Medulla oblongata (tissue), 1 donor: ENCODE results near the gene PHACTR4.
"Not testable (repeated sequence)": the region's sequence is repeated elsewhere in the genome, so short reads cannot be mapped to it uniquely, and the experiment has no call there.

Source experiments
- DNase-seq: peaks from one replicate; pipeline ENCODE4 v3.0.0-alpha.2; 2015; ENCODE audit errors: extremely low spot score

PHACTR4 gene

DNA sequence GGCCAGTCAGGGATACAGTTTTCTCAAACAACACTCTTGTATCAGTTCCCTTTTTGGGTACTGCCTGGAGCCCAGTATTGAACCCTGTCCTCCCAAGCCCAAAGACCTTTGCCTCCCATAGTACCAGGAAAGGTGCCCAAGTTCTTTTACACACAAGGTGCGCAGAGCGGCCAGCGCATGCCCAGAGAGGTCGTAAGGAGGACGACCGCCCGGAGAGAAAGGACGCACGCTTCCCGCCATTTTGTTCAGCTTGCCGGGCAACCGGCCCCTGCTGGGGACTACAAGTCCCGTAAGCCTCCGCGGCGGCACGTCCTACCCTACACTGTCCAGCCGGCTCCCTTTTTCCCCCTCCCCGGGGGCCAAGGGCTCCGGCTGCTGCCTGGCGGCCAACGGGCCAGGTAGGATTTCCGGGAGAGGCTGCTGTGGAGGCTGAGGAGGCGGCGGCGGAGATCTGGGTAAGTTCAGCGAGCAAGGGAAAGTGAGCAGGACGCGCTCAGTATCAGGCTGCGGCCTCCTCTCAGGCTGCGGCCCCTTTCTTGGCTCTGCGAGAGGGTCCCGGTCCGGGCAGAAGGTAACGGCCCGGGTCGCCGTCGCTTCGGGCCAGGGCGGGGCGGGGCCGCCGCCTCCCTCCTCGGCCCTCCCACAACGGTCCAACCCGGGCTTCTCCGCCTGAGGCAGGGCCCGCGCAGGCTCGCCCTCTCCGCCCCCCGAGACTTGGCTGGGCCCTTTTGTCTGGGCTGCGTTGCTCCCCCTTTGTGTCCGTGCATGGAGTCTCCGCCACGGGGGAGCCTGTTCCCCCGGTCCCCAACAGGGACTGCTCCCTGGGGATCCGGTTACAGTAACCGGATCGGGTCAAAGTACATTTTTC lies at the start of gene PHACTR4:
PHACTR4 (plus strand) TSS at position 370 of the 868 bp plus-strand sequence. CDS start 37,708 bp downstream, outside the sequence.
- DNase-seq = peak; percentile 92

DNA sequence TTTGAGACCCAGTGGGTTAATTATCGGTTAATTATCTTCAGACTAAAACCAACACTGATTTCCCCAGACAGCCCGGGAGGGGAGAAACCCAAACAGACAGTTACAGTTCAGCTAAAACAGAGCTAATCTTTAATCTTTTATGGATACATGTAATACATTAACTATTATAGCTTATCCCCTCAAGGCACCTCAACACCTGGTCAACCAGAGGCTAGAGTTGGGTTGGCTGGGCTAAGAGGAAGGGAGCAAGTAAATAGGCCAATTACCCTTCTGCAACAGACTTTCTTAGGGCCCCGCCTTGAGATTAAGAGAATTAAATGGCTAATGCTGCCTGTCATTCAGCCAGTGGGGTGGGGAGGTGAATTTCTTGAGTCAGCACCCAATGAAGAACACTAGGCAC lies 47.3 kb upstream of the PHACTR4 start:
- DNase-seq = no peak

- DNase-seq = no peak
These were observed 45.8 kb upstream of the PHACTR4 start for GRCh38 chr1:28323720-28324119.

DNA sequence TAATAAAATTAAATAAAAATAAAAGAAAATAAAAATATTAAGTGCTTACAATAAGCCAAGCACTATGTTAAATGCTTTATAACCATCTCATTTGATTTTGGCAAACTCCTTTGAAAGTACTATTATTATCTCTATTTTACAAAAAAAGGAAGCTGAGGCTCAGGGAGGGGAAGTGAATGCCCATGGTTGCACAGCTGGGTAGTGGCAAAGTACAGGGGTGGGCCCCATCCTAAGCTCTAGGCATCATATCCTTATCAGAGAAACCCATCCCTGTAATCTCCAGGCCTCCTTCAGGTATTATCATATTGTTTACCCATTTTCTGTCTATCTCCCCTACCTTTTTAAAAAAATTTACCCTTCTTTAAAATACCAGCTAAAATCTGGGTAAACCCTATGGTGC lies 43.0 kb upstream of the PHACTR4 start:
- no peak for DNase-seq

DNA sequence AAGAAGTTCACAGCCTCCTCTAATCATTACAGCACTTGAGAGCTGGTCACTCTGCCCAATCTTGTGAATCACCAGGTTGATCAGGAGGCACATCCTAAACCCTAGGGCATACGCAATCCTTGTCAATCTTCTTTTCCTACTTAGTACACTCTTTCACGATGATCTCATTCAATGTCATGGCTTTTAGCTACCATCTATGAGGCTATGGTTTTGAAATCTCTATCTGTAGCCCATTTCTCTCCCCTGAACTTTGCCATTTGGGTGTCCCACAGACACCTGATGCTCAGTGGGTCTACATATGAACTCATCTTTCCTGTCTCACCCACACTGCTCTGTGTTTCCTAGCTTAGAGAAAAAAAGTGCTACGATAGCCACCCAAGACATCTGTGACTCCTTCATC lies 42.6 kb upstream of the PHACTR4 start:
- DNase-seq = no peak

DNA sequence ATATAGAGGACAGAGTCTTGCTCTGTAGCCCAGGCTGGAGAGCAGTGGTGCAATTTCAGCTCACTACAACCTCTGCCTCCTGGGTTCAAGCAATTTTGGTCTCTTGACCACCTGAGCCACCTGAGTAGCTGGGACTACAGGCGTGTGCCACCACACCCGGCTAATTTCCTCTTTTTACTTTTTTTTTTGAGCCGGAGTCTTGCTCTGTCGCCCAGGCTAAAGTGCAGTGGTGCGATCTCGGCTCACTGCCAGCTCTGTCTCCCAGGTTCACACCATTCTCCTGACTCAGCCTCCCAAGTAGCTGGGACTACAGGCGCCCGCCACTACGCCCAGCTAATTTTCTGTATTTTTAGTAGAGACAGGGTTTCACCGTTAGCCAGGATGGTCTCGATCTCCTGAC lies 42.1 kb upstream of the PHACTR4 start:
- not testable (repeated sequence) for DNase-seq

GRCh38 chr1:28328228-28328648 lies 41.3 kb upstream of the PHACTR4 start:
- DNase-seq = no peak

DNA sequence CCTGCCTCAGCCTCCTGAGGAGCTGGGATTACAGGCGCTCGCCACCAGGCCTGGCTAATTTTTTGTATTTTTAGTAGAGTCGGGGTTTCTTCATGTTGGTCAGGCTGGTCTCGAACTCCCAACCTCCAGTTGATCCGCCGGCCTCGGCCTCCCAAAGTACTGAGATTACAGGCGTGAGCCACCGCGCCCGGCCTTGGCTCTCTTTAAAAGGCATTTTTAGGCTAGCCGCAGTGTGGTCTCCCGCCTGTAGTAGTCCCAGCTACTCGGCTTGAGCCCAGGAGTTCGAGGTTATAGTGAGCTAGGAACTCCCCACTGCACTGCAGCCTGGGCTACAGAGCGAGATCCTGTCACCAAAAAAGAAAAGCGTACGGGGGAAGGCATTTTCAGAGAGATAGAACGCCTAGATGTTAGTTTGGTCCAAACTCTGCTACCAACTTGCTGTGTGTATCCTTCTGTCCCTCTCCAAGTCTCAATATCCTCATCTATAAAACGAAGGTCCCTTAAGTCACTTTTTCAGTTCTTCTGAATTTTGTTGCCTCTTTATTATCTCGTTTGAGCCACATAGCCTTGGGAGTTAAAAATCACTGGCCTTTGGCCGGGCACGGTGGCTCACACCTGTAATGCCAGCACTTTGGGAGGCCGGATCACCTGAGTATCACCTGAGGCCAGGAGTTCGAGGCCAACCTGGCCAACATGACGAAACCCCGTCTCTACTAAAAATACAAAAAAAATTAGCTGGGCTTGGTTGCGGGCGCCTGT lies 40.0 kb upstream of the PHACTR4 start:
- DNase-seq = no peak

DNA sequence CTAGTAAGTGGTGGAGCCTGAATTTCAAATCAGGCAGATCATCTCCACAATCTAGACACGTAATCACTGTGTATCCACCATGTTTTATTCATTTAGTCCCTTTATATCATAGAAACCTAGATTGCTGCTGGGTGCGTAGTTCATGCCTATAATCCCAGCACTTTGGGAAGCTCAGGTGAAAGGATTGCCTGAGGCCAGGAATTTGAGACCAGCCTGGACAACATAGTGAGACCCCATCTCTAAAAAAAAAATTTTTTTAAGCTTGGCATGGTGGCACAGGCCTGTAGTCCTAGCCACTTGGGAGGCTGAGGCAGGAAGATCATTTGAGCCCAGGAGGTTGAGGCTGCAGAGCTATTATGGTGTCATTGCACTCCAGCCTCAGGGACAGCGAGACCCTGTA lies 30.6 kb upstream of the PHACTR4 start:
- no peak for DNase-seq

- no peak for DNase-seq
These were observed 30.0 kb upstream of the PHACTR4 start for GRCh38 chr1:28339551-28339950.

DNA sequence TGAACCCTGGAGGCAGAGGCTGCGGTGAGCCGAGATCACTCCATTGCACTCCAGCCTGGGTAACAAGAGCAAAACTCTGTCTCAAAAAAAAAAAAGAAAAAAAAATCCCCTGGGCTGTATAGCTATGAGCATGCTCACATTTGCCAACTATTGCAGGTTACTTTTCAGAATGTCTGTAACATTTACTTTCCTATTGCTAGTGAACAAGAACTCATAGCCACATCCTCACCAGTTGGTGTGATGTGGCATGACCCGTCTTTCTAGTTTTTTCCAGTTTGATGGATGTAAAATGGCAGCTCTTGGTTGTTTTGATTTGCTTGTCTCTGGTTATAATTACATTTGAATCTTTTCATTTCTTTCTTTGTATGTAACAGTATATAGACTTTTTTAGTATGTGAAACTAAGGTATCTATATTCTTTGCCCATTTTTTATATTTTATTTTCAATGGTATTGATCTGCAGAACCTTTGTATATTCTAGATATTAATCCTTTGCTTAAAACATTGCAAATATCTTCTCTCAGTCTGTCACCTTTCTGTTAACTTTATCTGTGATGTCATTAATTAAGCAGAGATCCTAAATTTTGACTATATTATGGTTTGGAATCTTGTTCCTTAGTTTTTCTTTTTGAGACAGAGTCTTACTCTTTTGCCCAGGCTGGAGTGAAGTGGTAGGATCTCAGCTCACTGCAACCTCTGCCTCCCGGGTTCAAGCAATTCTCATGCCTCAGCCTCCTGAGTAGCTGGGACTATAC lies 29.1 kb upstream of the PHACTR4 start:
- no peak for DNase-seq

- no peak for DNase-seq
These were observed 27.9 kb upstream of the PHACTR4 start for GRCh38 chr1:28341591-28341990.

GRCh38 chr1:28343405-28343804 lies 26.1 kb upstream of the PHACTR4 start:
- no peak for DNase-seq

GRCh38 chr1:28353248-28353810 lies 16.2 kb upstream of the PHACTR4 start:
- not testable (repeated sequence) for DNase-seq

DNA sequence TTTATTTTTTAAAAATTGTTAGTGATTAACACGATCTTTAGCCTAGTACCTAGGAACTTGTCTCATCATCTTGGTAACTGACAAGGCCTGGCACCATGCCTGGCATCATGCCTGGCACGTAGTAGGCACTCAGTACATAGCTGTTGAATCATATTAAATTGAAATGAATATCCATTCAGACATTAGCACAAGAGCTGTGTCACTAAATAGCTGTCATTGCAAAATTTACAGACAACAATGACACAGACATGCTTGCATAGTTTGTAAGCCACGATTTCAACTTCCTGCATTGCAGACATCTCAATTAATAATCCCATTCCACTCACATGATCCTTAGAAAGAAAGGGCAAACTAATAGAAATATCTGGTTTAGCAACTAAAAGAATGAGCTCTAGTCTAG lies 15.4 kb upstream of the PHACTR4 start:
- no peak for DNase-seq

GRCh38 chr1:28358716-28359115 lies 10.8 kb upstream of the PHACTR4 start:
- DNase-seq = no peak

- peak; percentile 64 for DNase-seq
These were observed 9.8 kb upstream of the PHACTR4 start for GRCh38 chr1:28359592-28360239.

- no peak for DNase-seq
These were observed 4.7 kb upstream of the PHACTR4 start for GRCh38 chr1:28364888-28365287.

GRCh38 chr1:28365864-28366263 lies 3.7 kb upstream of the PHACTR4 start:
- no peak for DNase-seq

GRCh38 chr1:28368608-28369007 lies 932 bp upstream of the PHACTR4 start:
- DNase-seq = not testable (repeated sequence)
